Tibial artery (tissue), 4 donors: ENCODE data around the gene FER.

ENCODE experiments used
- DNase-seq, 2 donors: peaks; one replicate each; pipeline ENCODE4 v3.0.0-alpha.2; 2019
- H3K27ac ChIP-seq, 2 donors: fragments of 200-600 bp; sonication (generic) in 1 of 2; 1 replicate in 1 of 2; 2 replicates in 1 of 2; pipeline ENCODE4 v1.5.1; 2018 to 2019; ENCODE audit warnings: mild to moderate bottlenecking in 1 of 2
- H3K27me3 ChIP-seq, 2 donors: fragments of 200-600 bp; sonication (generic) in 1 of 2; one replicate each; pipeline versions ENCODE4 v1.5.1 to v1.6.0; 2016 to 2019
- H3K36me3 ChIP-seq, 3 donors: fragments of 200-600 bp; sonication (generic) in 2 of 3; one replicate each; pipeline ENCODE4 v1.5.1; 2016 to 2019; ENCODE audit warnings: mild to moderate bottlenecking in 2 of 3
- H3K4me1 ChIP-seq, 4 donors: fragments of 200-600 bp; sonication (generic) in 2 of 4; 1 replicate in 3 of 4; 2 replicates in 1 of 4; pipeline ENCODE4 v1.5.1; 2016 to 2019
- H3K4me3 ChIP-seq, 2 donors: fragments of 200-600 bp; sonication (generic) in 1 of 2; 1 replicate in 1 of 2; 2 replicates in 1 of 2; pipeline ENCODE4 v1.5.1; 2018 to 2019; ENCODE audit warnings: mild to moderate bottlenecking in 2 of 2
- H3K9me3 ChIP-seq, 3 donors: fragments of 200-600 bp; sonication (generic) in 1 of 3; one replicate each; pipeline ENCODE4 v1.5.1; 2016 to 2019
- intact Hi-C: fragments of 100-400 bp; cut with DNase I; formaldehyde crosslinking; loops from one replicate; pipeline ENCODE4 v1.15.0; 2023; ENCODE audit warnings: low total_unique reads
- TF ChIP-seq, protein P1 (sequence below), 2 experiments: fragments of 200-600 bp in 1 of 2; fragments of 450-650 bp in 1 of 2; IDR thresholded peaks; one replicate each; pipeline ENCODE4 v1.5.1; 2017 to 2019; ENCODE audit warnings: antibody characterized with exemption in 2 of 2, mild to moderate bottlenecking in 1 of 2, moderate library complexity in 1 of 2

FER gene

GRCh38 chr5:108997720-108998119 is 250.0 kb downstream of the FER start:
- intact Hi-C loops, result no loop called here
- no peak for DNase-seq
- Histone ChIP-seq H3K27ac (no peak overlapping the region), H3K27me3 (no peaks in the 10 kb centered on the region), H3K4me3 (no peak overlapping the region), H3K4me1 (no peaks in the 10 kb centered on the region), H3K9me3 (no peaks in the 10 kb centered on the region), H3K36me3 (peaks cover 0 to 7% (median 6%) of the 10 kb centered on the region in 3 donors)
- TF ChIP-seq, protein P1, sequence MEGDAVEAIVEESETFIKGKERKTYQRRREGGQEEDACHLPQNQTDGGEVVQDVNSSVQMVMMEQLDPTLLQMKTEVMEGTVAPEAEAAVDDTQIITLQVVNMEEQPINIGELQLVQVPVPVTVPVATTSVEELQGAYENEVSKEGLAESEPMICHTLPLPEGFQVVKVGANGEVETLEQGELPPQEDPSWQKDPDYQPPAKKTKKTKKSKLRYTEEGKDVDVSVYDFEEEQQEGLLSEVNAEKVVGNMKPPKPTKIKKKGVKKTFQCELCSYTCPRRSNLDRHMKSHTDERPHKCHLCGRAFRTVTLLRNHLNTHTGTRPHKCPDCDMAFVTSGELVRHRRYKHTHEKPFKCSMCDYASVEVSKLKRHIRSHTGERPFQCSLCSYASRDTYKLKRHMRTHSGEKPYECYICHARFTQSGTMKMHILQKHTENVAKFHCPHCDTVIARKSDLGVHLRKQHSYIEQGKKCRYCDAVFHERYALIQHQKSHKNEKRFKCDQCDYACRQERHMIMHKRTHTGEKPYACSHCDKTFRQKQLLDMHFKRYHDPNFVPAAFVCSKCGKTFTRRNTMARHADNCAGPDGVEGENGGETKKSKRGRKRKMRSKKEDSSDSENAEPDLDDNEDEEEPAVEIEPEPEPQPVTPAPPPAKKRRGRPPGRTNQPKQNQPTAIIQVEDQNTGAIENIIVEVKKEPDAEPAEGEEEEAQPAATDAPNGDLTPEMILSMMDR (IDR thresholded peaks at IDR 0.05), result no peak

DNA sequence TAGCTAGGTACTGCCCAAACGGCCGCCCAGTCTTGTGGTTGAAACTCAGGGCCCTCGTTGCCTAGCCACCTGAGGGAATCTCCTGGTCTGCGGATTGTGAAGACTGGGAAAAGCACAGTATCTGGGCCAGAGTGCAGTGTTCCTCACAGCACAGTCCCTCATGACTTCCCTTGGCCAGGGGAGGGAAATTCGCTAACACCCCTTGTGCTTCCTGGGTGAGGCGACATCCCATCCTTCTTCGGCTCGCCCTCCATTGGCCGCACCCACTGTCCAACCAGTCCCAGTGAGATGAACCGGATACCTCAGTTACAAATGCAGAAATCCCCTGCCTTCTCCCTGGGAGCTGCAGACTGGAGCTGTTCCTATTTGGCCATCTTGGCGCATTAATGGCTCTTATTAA is 250.5 kb downstream of the FER start:
- TF ChIP-seq, protein P1 (IDR thresholded peaks at IDR 0.05), result no peak
- intact Hi-C loops, result no loop called here
- peaks cover 0 to 6% (median 2%) of the 10 kb centered on the region in 3 donors for H3K36me3 ChIP-seq
- no peaks in the 10 kb centered on the region for H3K27me3 ChIP-seq
- no peak overlapping the region for H3K27ac ChIP-seq
- H3K9me3 ChIP-seq, result no peaks in the 10 kb centered on the region
- H3K4me1 ChIP-seq, result no peaks in the 10 kb centered on the region
- H3K4me3 ChIP-seq, result no peak overlapping the region
- no peak for DNase-seq

DNA sequence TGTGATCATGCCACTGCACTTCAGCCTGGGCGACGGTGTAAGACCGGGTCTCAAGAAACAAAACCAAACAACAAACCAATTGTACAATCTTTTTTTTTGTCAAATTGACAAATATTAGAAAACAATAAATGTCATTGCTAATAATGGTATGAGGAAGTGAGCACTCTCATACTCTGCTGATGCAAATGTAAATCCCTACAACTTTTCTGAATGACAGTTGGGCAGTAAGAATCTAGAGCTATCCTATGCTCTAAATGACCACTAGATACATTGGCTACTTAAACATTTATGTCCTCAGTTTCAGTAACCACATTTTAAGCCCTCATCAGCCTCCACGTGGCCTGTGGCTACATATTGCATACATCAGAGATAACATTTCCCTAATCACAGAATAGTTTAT is 256.2 kb downstream of the FER start:
- no peaks in the 10 kb centered on the region for H3K4me1 ChIP-seq
- TF ChIP-seq, protein P1 (IDR thresholded peaks at IDR 0.05), result no peak
- H3K27me3 ChIP-seq, result no peaks in the 10 kb centered on the region
- no peak overlapping the region for H3K4me3 ChIP-seq
- H3K27ac ChIP-seq, result no peak overlapping the region
- no peaks in the 10 kb centered on the region for H3K36me3 ChIP-seq
- H3K9me3 ChIP-seq, result no peaks in the 10 kb centered on the region
- intact Hi-C loops, result no loop called here
- no peak for DNase-seq

- TF ChIP-seq, protein P1 (IDR thresholded peaks at IDR 0.05), result no peak
- no peaks in the 10 kb centered on the region for H3K27me3 ChIP-seq
- H3K4me1 ChIP-seq, result no peaks in the 10 kb centered on the region
- no peak overlapping the region for H3K4me3 ChIP-seq
- DNase-seq, result no peak
- intact Hi-C loops, result no loop called here
- H3K36me3 ChIP-seq, result peaks cover 0 to 4% (median 0%) of the 10 kb centered on the region in 3 donors
- no peaks in the 10 kb centered on the region for H3K9me3 ChIP-seq
- no peak overlapping the region for H3K27ac ChIP-seq
Measured at GRCh38 chr5:109005297-109006009, 257.8 kb downstream of the FER start.

- Histone ChIP-seq H3K27me3 (no peaks in the 10 kb centered on the region), H3K9me3 (no peaks in the 10 kb centered on the region), H3K27ac (no peak overlapping the region), H3K4me3 (no peak overlapping the region), H3K36me3 (peaks cover 0 to 4% (median 0%) of the 10 kb centered on the region in 3 donors), H3K4me1 (no peaks in the 10 kb centered on the region)
- intact Hi-C loops, result no loop called here
- no peak for DNase-seq
- TF ChIP-seq, protein P1 (IDR thresholded peaks at IDR 0.05), result no peak
Measured at GRCh38 chr5:109006129-109006528, 258.4 kb downstream of the FER start.
